ENCODE data around the gene F2R.
"Not testable (repeated sequence)": the region's sequence is repeated elsewhere in the genome, so short reads cannot be mapped to it uniquely, and the experiment has no call there.

F2R gene

DNA sequence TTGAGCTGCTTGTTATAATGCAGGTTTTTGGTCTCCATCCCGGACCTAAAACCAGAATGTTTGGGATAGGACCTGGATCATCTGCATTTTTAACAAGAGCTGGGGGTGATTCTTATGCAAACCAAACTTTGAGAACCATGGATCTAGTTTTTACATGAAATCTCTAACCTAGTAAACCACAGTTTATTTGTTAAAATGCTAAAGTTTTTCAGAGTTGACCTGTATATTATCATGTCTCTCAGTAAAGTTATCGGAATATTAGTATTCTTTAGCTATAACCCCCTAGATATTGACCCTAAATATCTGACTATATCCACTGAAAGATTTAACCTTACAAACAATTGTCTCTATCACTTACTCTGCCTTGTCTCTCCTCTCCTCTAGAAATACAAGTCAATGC is 28.7 kb downstream of the F2R start:
- H3K4me3 Mint-ChIP-seq = no peak overlapping the region
- H3K36me3 Mint-ChIP-seq (ENCODE audit: low read depth) = peaks cover 4% of the 10 kb centered on the region
- H3K9me3 Mint-ChIP-seq = no peaks in the 10 kb centered on the region
- H3K4me1 Mint-ChIP-seq (ENCODE audit: low read depth) = peaks cover 12% of the 10 kb centered on the region
- no peak overlapping the region for H3K27ac Mint-ChIP-seq
- H3K27me3 Mint-ChIP-seq (ENCODE audit: low read depth) = peaks cover 3% of the 10 kb centered on the region

DNA sequence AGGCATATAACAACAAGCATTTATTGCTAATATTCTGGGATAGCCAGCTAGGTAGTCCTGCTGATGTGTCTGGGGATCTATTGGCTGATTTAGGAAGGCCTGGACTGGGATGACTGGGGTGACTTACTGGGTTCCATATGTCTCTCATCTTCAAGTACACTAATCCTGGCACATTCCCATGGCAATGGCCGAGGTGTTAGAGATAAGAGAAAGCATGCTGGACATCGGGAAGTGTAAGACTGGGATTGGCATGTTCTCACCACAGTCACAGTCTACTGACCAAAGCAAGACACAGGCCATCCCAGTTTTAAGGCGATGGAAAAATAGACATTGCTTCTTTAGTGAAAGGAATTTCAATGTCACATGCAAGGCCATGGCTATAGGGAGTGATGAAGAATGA is 29.7 kb downstream of the F2R start:
- no peak overlapping the region for H3K4me3 Mint-ChIP-seq
- H3K27me3 Mint-ChIP-seq (ENCODE audit: low read depth) = peaks cover 10% of the 10 kb centered on the region
- H3K9me3 Mint-ChIP-seq = no peaks in the 10 kb centered on the region
- peaks cover 4% of the 10 kb centered on the region for H3K36me3 Mint-ChIP-seq (ENCODE audit: low read depth)
- no peak overlapping the region for H3K27ac Mint-ChIP-seq
- peaks cover 10% of the 10 kb centered on the region for H3K4me1 Mint-ChIP-seq (ENCODE audit: low read depth)

DNA sequence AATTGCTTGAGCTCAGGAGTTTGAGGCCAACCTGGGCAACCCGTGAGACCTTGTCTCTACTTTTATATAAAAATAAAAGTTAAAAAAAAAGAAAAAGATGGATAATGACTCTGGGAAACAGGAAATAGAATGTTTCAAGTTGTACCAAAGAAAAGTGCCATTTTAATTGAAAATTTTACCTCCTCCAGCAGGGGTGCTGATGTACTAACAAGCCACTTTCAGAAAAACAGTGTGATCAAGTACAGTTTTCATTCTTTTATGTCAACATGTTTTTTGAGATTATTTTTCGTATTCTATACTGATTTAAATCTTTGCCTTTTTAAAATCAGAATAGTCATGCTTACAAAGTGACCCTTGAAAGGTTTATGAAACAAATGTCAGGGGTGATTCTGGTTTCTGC is 30.8 kb downstream of the F2R start:
- Mint-ChIP-seq H3K4me3 (no peak overlapping the region), H3K4me1 (ENCODE audit: low read depth) (peaks cover 3% of the 10 kb centered on the region), H3K27ac (no peak overlapping the region), H3K27me3 (ENCODE audit: low read depth) (peaks cover 10% of the 10 kb centered on the region), H3K9me3 (no peaks in the 10 kb centered on the region), H3K36me3 (ENCODE audit: low read depth) (no peaks in the 10 kb centered on the region)

GRCh38 chr5:76747706-76748105 is 31.8 kb downstream of the F2R start:
- Mint-ChIP-seq H3K36me3 (ENCODE audit: low read depth) (no peaks in the 10 kb centered on the region), H3K4me3 (no peak overlapping the region), H3K27me3 (ENCODE audit: low read depth) (peaks cover 10% of the 10 kb centered on the region), H3K9me3 (no peaks in the 10 kb centered on the region), H3K4me1 (ENCODE audit: low read depth) (peaks cover 3% of the 10 kb centered on the region), H3K27ac (no peak overlapping the region)

DNA sequence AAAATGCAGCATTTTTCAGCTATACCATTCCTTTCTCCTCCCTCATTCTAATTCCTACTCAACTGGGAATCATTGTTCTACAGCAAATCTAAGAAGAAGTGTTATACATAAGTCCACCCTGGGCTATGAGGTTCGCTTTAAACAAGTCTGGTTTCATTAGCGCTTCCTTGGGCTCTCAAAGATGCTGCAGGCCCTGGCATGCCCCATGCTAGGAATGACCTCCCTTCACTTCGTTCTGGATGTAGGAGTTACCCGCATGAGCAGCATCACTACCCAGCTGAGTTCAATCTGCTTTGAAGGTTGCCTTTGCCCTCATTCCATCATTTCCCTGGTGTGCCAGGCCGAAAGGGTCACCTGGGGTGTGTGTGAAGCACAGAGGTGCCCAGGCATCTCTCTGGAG is 35.4 kb downstream of the F2R start:
- H3K4me1 Mint-ChIP-seq (ENCODE audit: low read depth) = peaks cover 3% of the 10 kb centered on the region
- no peaks in the 10 kb centered on the region for H3K36me3 Mint-ChIP-seq (ENCODE audit: low read depth)
- no peaks in the 10 kb centered on the region for H3K9me3 Mint-ChIP-seq
- H3K27ac Mint-ChIP-seq = no peak overlapping the region
- no peak overlapping the region for H3K4me3 Mint-ChIP-seq
- H3K27me3 Mint-ChIP-seq (ENCODE audit: low read depth) = peaks cover 10% of the 10 kb centered on the region

- Mint-ChIP-seq H3K9me3 (no peaks in the 10 kb centered on the region), H3K27ac (no peak overlapping the region), H3K27me3 (ENCODE audit: low read depth) (peaks cover 11% of the 10 kb centered on the region), H3K36me3 (ENCODE audit: low read depth) (no peaks in the 10 kb centered on the region), H3K4me1 (ENCODE audit: low read depth) (peaks cover 3% of the 10 kb centered on the region), H3K4me3 (no peak overlapping the region)
These were observed 38.7 kb downstream of the F2R start for GRCh38 chr5:76754668-76755078.

DNA sequence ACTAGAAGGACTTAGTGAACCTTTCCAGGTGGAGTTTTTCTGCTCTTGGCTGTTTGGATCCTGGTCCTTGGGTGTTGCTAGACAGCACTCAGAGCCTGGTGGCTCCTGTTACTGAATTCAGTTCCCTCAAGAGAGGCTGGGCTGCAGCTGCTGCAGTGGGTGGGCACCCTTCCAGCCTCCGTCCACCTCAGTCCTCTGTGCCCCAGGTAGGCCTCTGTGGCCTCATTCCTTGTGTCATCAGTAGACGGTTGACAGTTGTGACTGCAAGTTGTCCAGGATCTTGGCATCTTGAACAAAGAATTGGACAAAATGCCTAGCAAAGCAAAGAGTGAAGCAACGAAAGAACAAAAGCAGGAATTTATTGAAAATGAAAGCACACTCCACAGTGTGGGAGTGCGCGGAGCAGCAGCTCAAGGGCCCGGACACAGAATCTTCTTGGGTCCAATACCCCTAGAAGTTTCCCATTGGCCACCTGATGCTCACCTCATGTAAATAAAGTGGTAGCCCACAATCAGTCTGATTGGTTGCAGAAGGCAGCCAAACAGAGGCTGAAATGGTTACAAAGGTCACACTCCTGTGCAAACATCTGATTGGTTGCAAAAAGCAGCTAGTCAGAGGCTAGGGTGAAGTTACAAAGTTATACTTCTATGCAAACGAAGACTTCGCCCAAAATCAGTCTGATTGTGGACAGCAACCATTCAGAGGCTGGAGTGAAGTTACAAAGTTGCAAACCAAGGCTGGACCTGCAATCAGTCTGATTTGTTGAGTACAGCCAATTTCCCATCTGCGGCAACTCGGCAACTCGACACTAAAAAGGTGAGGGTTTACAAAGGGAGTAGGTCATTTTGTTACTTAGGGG is 40.1 kb downstream of the F2R start:
- Mint-ChIP-seq H3K27ac (no peak overlapping the region), H3K4me1 (ENCODE audit: low read depth) (peaks cover 3% of the 10 kb centered on the region), H3K4me3 (no peak overlapping the region), H3K9me3 (no peaks in the 10 kb centered on the region), H3K27me3 (ENCODE audit: low read depth) (peaks cover 4% of the 10 kb centered on the region), H3K36me3 (ENCODE audit: low read depth) (no peaks in the 10 kb centered on the region)

GRCh38 chr5:76757049-76757448 is 41.1 kb downstream of the F2R start:
- Mint-ChIP-seq H3K27ac (no peak overlapping the region), H3K9me3 (no peaks in the 10 kb centered on the region), H3K27me3 (ENCODE audit: low read depth) (peaks cover 4% of the 10 kb centered on the region), H3K4me1 (ENCODE audit: low read depth) (peaks cover 3% of the 10 kb centered on the region), H3K4me3 (no peak overlapping the region), H3K36me3 (ENCODE audit: low read depth) (no peaks in the 10 kb centered on the region)

GRCh38 chr5:76761118-76761517 is 45.2 kb downstream of the F2R start:
- not testable (repeated sequence) for H3K4me3 Mint-ChIP-seq; H3K27me3 Mint-ChIP-seq (ENCODE audit: low read depth); H3K27ac Mint-ChIP-seq; H3K36me3 Mint-ChIP-seq (ENCODE audit: low read depth)
- Mint-ChIP-seq H3K4me1 (ENCODE audit: low read depth) (peaks cover 11% of the 10 kb centered on the region), H3K9me3 (peaks cover 11% of the 10 kb centered on the region)

GRCh38 chr5:76762484-76762883 is 46.6 kb downstream of the F2R start:
- Mint-ChIP-seq H3K36me3 (ENCODE audit: low read depth) (peaks cover 4% of the 10 kb centered on the region), H3K27me3 (ENCODE audit: low read depth) (peaks cover 4% of the 10 kb centered on the region), H3K27ac (no peak overlapping the region), H3K9me3 (peaks cover 11% of the 10 kb centered on the region), H3K4me1 (ENCODE audit: low read depth) (peaks cover 8% of the 10 kb centered on the region), H3K4me3 (no peak overlapping the region)

DNA sequence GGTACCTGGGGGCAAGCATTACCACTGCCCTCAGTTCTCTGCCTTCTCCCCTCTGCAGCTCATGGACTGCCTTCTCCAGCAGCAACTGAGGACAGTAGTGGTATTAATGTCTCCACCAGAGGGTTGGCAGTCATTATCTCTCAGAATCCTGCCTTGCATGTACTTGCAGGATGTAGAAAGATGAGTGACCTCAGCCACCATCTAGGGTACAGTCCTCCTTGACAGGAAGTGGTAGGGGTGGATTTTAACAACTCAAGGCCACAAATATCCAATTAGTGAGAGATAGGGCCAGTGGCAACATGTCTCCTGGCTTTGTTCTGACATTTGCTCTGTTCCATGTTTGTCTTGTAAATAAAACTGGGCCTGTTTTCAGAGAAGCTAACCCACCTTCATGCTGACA is 47.2 kb downstream of the F2R start:
- Mint-ChIP-seq H3K27ac (no peak overlapping the region), H3K4me1 (ENCODE audit: low read depth) (peaks cover 8% of the 10 kb centered on the region), H3K4me3 (no peak overlapping the region)

GRCh38 chr5:76764374-76764773 is 48.4 kb downstream of the F2R start:
- Mint-ChIP-seq H3K27ac (no peak overlapping the region), H3K36me3 (ENCODE audit: low read depth) (peaks cover 4% of the 10 kb centered on the region), H3K9me3 (peaks cover 11% of the 10 kb centered on the region), H3K4me1 (ENCODE audit: low read depth) (peaks cover 8% of the 10 kb centered on the region), H3K27me3 (ENCODE audit: low read depth) (no peaks in the 10 kb centered on the region), H3K4me3 (no peak overlapping the region)

More for the DNA sequence above, 47.2 kb downstream of the F2R start:
- Mint-ChIP-seq H3K27me3 (ENCODE audit: low read depth) (peaks cover 4% of the 10 kb centered on the region), H3K36me3 (ENCODE audit: low read depth) (peaks cover 4% of the 10 kb centered on the region), H3K9me3 (peaks cover 11% of the 10 kb centered on the region)

- H3K4me3 Mint-ChIP-seq = no peak overlapping the region
- no peaks in the 10 kb centered on the region for H3K27me3 Mint-ChIP-seq (ENCODE audit: low read depth)
- peaks cover 4% of the 10 kb centered on the region for H3K36me3 Mint-ChIP-seq (ENCODE audit: low read depth)
- H3K4me1 Mint-ChIP-seq (ENCODE audit: low read depth) = peaks cover 8% of the 10 kb centered on the region
- H3K9me3 Mint-ChIP-seq = peaks cover 11% of the 10 kb centered on the region
- H3K27ac Mint-ChIP-seq = no peak overlapping the region
These were observed 49.3 kb downstream of the F2R start for GRCh38 chr5:76765249-76765648.

DNA sequence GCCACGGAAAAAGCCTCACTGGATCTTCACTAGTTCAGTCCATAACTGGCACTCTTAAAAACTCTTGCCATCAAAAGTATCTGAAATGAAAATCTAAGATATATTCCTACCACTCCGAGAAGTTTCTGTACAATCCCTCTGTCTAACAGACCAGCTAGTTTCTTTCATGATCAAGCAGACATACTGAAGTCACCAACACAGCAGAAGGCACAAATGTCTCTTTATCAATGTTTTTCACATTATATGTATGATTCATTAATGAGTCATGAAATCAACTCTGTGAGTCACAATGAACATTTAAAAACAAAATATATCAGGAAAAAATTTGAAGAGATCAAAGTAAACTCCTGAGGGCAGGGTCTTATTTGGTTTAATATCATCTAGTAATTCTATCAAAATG is 50.8 kb downstream of the F2R start:
- Mint-ChIP-seq H3K4me1 (ENCODE audit: low read depth) (peaks cover 8% of the 10 kb centered on the region), H3K4me3 (no peak overlapping the region), H3K27me3 (ENCODE audit: low read depth) (no peaks in the 10 kb centered on the region), H3K36me3 (ENCODE audit: low read depth) (peaks cover 4% of the 10 kb centered on the region), H3K27ac (no peak overlapping the region), H3K9me3 (peaks cover 11% of the 10 kb centered on the region)

- H3K36me3 Mint-ChIP-seq (ENCODE audit: low read depth); H3K27me3 Mint-ChIP-seq (ENCODE audit: low read depth); H3K9me3 Mint-ChIP-seq; H3K4me1 Mint-ChIP-seq (ENCODE audit: low read depth); H3K4me3 Mint-ChIP-seq; H3K27ac Mint-ChIP-seq: not testable (repeated sequence)
These were observed 55.1 kb downstream of the F2R start for GRCh38 chr5:76771041-76771440.

Data from T-helper 1 cell treated with Interleukin-12 subunit alpha and Interleukin-12 subunit beta and Interleukin-4 antibody, amounts not matched to agents 30 μg/mL and 1 μg/mL, for 36 hours (primary cell).